Lower leg skin (tissue), 4 donors: ENCODE results near the gene EGR2. TPM values are rescaled to one million over a fixed set of nuclear protein-coding genes. Genes with fewer than 3 reads are reported as not detected.

ENCODE experiments used
- DNase-seq, 2 donors: peaks; one replicate each; pipeline ENCODE4 v3.0.0-alpha.2; 2019; ENCODE audit warnings: low spot score in 2 of 2
- H3K4me3 ChIP-seq: fragments of 200-600 bp; sonication (generic); 2 replicates; pipeline ENCODE4 v1.5.1; 2017; ENCODE audit warnings: mild to moderate bottlenecking, low read depth; ENCODE audit not compliant: poor library complexity, severe bottlenecking
- POLR2A ChIP-seq, 2 donors: fragments of 450-650 bp; IDR thresholded peaks; one replicate each; pipeline ENCODE4 v1.6.1; 2016 to 2017; ENCODE audit warnings: antibody characterized with exemption in 2 of 2, mild to moderate bottlenecking in 1 of 2, moderate library complexity in 1 of 2
- WGBS, 2 donors: methylation state at CpG; one replicate each; pipeline ENCODE4 v1.1.5; 2018; 5-methylcytosine and 5-hydroxymethylcytosine counted together
- intact Hi-C: fragments of 100-400 bp; cut with DNase I; formaldehyde crosslinking; loops from one replicate; pipeline ENCODE4 v1.15.0; 2023; ENCODE audit warnings: low total_unique reads
- total RNA-seq, 4 donors: library from RNA; depleted of rRNA; stranded (reverse); fragments of >200 nt; gene quantifications; one replicate each; pipeline ENCODE4 v1.1.0, GENCODE V29; 2016
- TF ChIP-seq, protein P1 (sequence below), 3 donors: fragments of 450-650 bp; IDR thresholded peaks; one replicate each; pipeline ENCODE4 v1.5.1; 2016; ENCODE audit warnings: antibody characterized with exemption in 3 of 3, mild to moderate bottlenecking in 3 of 3, moderate library complexity in 2 of 3

EGR2 gene
- total RNA-seq, 4 donors from 2014 or later = 9.7 to 23.8 (median 18.1) TPM

DNA sequence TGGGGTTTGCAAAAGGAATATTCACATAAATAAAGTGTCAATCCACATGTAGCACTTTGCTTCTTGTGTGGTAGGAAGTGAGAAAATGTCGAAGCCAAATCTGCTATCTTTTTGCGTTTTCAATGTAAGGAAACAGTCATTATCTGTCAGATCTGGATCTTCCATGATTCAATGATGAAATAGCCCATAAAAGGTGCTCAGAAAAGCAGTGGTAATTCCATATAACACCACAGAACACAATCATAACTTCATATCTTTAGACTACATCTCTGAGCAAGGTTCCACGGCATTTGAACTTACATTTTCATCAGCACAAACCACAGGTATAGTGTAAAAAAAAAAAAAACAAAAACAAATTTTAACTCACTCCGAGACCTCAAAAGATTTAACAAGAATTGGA lies 39.9 kb upstream of the EGR2 start:
- intact Hi-C loops = no loop called here
- 84 to 86% methylated on average over 4 of the region's 4 CpGs for WGBS, 2 donors
- TF ChIP-seq POLR2A (IDR thresholded peaks at IDR 0.05) = no peak
- TF ChIP-seq, protein P1, sequence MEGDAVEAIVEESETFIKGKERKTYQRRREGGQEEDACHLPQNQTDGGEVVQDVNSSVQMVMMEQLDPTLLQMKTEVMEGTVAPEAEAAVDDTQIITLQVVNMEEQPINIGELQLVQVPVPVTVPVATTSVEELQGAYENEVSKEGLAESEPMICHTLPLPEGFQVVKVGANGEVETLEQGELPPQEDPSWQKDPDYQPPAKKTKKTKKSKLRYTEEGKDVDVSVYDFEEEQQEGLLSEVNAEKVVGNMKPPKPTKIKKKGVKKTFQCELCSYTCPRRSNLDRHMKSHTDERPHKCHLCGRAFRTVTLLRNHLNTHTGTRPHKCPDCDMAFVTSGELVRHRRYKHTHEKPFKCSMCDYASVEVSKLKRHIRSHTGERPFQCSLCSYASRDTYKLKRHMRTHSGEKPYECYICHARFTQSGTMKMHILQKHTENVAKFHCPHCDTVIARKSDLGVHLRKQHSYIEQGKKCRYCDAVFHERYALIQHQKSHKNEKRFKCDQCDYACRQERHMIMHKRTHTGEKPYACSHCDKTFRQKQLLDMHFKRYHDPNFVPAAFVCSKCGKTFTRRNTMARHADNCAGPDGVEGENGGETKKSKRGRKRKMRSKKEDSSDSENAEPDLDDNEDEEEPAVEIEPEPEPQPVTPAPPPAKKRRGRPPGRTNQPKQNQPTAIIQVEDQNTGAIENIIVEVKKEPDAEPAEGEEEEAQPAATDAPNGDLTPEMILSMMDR (IDR thresholded peaks at IDR 0.05) = no peak
- DNase-seq = no peak
- H3K4me3 ChIP-seq = no peak overlapping the region

DNA sequence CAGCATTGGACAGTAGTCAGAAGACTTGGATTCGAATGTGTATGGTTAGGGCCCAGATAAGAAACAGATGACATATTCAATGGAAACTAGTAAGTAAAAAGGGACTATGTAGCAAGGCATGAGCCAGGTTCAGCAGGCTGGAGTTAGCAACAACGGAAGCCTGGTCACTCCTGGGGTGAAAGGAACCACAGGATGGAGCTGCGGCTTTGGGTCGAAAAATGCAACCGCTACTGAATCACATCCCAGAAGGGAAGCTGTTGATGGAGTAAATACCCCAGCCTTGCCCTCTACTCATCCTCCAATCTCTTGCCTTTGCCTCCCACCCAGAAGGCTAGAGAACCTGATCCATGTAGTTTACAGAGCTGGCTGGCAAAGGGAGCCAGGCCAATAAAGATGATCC lies 37.5 kb upstream of the EGR2 start:
- 71 to 82% methylated on average over 5 of the region's 5 CpGs for WGBS, 2 donors
- DNase-seq = no peak
- TF ChIP-seq POLR2A (IDR thresholded peaks at IDR 0.05) = no peak
- TF ChIP-seq, protein P1 (IDR thresholded peaks at IDR 0.05) = no peak
- H3K4me3 ChIP-seq = no peak overlapping the region
- intact Hi-C loops = no loop called here

DNA sequence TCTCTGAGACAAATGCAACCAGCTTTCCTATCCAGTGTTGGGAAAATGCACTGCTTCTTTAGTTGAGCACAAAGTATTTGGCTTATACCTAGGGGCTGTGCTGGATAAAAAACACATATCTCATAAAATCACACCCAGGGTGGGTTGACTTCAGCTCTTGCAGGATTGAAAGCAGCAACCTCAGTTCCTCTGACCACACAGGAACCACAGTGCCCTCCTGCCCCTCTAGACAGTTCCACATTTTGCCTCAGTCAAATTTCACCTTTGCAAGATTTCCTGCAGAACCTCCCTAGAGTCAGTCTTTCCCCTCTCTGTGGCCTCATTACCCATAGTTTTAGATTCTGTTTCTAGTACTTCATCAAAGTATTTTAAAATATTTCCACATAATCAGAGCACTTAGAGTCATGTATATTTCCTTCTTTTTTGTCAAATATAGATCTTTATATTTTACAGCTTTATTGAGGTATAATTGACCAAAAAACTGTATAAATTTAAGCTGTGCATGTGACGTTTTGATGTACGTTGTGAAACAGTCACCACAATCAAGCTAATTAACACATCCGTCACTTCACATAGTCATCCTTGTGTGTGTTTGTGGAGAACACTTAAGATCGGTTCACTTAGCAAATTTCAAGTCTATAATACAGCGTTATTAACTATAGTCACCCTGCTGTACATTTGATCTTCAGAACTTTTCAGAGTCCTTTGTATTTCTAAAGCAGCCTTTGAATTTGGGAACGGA lies 37.0 kb upstream of the EGR2 start:
- intact Hi-C loops = no loop called here
- DNase-seq = no peak
- no peak for TF ChIP-seq POLR2A (IDR thresholded peaks at IDR 0.05)
- TF ChIP-seq, protein P1 (IDR thresholded peaks at IDR 0.05) = no peak
- no peak overlapping the region for H3K4me3 ChIP-seq
- 73 to 75% methylated on average over 6 of the region's 6 CpGs for WGBS, 2 donors

DNA sequence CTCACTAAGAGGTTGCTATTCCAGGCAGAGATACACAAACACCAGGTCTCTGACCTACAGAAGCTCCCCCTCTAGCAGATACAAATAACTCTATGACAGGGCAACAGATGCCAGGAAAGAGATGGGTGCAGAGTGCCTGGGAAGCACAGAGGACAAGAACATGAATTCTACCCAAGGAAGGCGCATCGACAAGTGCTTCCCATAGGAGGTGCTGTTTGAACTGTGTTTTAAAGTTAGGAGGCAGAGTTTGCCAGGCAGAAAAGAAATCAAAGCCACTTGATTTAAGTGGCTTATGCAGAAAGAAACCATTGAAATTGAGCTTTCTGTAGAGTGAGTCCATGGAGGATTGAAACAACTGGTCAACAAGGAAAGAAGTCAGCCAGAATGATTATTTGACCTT lies 35.3 kb upstream of the EGR2 start:
- intact Hi-C loops = no loop called here
- no peak for DNase-seq
- no peak for TF ChIP-seq POLR2A (IDR thresholded peaks at IDR 0.05)
- TF ChIP-seq, protein P1 (IDR thresholded peaks at IDR 0.05) = no peak
- WGBS, 2 donors = 88 to 91% methylated on average over 2 of the region's 2 CpGs
- no peak overlapping the region for H3K4me3 ChIP-seq

DNA sequence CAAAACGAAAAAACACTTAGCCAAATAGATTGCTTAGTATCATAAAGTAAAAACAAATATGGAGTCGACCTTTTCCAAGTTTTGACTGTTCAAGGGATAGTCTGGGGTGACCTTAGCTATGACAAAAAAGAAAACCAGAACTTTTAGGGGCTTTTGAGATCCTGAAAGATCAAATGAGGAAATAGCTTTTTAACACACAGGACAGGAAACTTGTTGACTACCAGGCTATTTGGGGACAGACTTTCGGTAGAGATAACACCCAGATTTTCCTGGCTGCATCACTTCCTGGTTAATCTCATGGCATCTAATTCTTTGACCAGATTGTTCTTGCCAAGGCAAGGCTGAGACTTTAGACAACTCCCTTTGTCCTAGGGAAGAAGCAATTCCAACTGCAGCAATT lies 34.5 kb upstream of the EGR2 start:
- H3K4me3 ChIP-seq = no peak overlapping the region
- intact Hi-C loops = no loop called here
- DNase-seq = no peak
- WGBS, 2 donors = 54 to 62% methylated on average over 3 of the region's 3 CpGs
- TF ChIP-seq POLR2A (IDR thresholded peaks at IDR 0.05) = no peak
- TF ChIP-seq, protein P1 (IDR thresholded peaks at IDR 0.05) = no peak

DNA sequence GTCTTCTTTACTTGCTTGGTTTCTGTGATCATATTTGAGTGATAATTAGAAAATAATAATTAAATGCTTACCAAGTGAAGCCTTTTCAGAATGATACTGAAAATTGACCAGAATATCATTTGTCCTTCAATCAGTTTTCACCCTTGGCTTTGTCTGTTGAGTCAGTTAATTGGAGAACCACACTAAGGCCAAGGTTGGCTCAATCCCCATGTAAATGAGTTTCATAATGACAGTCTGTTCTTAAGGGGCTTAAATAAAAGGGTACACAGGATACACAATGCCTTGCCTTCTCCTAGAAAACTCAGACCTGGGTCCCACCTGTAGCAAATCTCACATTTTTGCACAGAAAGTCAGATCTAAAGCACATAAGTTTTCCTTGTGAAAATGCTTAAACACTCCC lies 31.3 kb upstream of the EGR2 start:
- no peak for TF ChIP-seq POLR2A (IDR thresholded peaks at IDR 0.05)
- TF ChIP-seq, protein P1 (IDR thresholded peaks at IDR 0.05) = no peak
- DNase-seq = no peak
- intact Hi-C loops = no loop called here
- H3K4me3 ChIP-seq = no peak overlapping the region
